ENCODE results near the gene RHPN2.
A peak's percentile ranks its signal among the peaks of the same experiment; 100 is the strongest.

Gene RHPN2

GRCh38 chr19:33064792-33065550, at the start of gene RHPN2:
Gene RHPN2 (minus strand): TSS chr19:33064888. CDS start chr19:33064852, 36 bp downstream.
- peak; percentile 82 for DNase-seq

- DNase-seq, result no peak
Measured at GRCh38 chr19:33114312-33114711, 49.6 kb upstream of the RHPN2 start.

- DNase-seq, result no peak
Measured at GRCh38 chr19:33111587-33111986, 46.9 kb upstream of the RHPN2 start.

GRCh38 chr19:33110137-33110910, 45.6 kb upstream of the RHPN2 start:
- DNase-seq, result no peak

GRCh38 chr19:33108161-33108560, 43.5 kb upstream of the RHPN2 start:
- DNase-seq, result no peak

GRCh38 chr19:33102893-33103292, 38.2 kb upstream of the RHPN2 start:
- DNase-seq, result no peak

- peak; percentile 25 for DNase-seq
Measured at GRCh38 chr19:33100894-33101644, 36.4 kb upstream of the RHPN2 start.

GRCh38 chr19:33098055-33098534, 33.4 kb upstream of the RHPN2 start:
- DNase-seq, result no peak

- no peak for DNase-seq
Measured at GRCh38 chr19:33096005-33096404, 31.3 kb upstream of the RHPN2 start.

GRCh38 chr19:33094436-33095067, 29.9 kb upstream of the RHPN2 start:
- DNase-seq, result no peak

- DNase-seq, result no peak
Measured at GRCh38 chr19:33093420-33094210, 28.9 kb upstream of the RHPN2 start.

GRCh38 chr19:33090179-33090578, 25.5 kb upstream of the RHPN2 start:
- DNase-seq, result no peak

- DNase-seq, result no peak
Measured at GRCh38 chr19:33089010-33089409, 24.3 kb upstream of the RHPN2 start.

- no peak for DNase-seq
Measured at GRCh38 chr19:33086955-33087354, 22.3 kb upstream of the RHPN2 start.

- no peak for DNase-seq
Measured at GRCh38 chr19:33085570-33086128, 21.0 kb upstream of the RHPN2 start.

- peak; percentile 90 for DNase-seq
Measured at GRCh38 chr19:33080761-33081681, 16.3 kb upstream of the RHPN2 start, which contains the start of gene GPATCH1. Gene GPATCH1 (plus strand): TSS chr19:33081181. CDS start chr19:33081194, 13 bp downstream.

- DNase-seq, result no peak
Measured at GRCh38 chr19:33075519-33075918, 10.8 kb upstream of the RHPN2 start.

- no peak for DNase-seq
Measured at GRCh38 chr19:33071887-33072286, 7.2 kb upstream of the RHPN2 start.

GRCh38 chr19:33067121-33067520, 2.4 kb upstream of the RHPN2 start:
- no peak for DNase-seq

GRCh38 chr19:33066543-33066942, 1.9 kb upstream of the RHPN2 start:
- DNase-seq, result no peak

- no peak for DNase-seq
Measured at GRCh38 chr19:33064458-33064791, 263 bp downstream of the RHPN2 start.
